HG02870 (cell line): Measurements from ENCODE around the gene CDK8.

Experiments used
- ATAC-seq: cut with Tn5 transposase; IDR thresholded peaks from one replicate; pipeline ENCODE4 v1.9.1; 2021; ENCODE audit warnings: mild to moderate bottlenecking, moderate library complexity; ENCODE audit not compliant: unreplicated experiment

CDK8 gene

GRCh38 chr13:26436914-26437313 is 183.0 kb downstream of the CDK8 start:
- ATAC-seq: no peak

GRCh38 chr13:26440111-26440510 is 186.2 kb downstream of the CDK8 start:
- ATAC-seq: no peak

GRCh38 chr13:26441476-26441875 is 187.5 kb downstream of the CDK8 start:
- ATAC-seq: no peak

GRCh38 chr13:26442541-26442940 is 188.6 kb downstream of the CDK8 start:
- ATAC-seq: no peak

- no peak for ATAC-seq
Measured at GRCh38 chr13:26445092-26445491, 191.2 kb downstream of the CDK8 start.

GRCh38 chr13:26446751-26447150 is 192.8 kb downstream of the CDK8 start:
- no peak for ATAC-seq

- no peak for ATAC-seq
Measured at GRCh38 chr13:26448032-26448431, 194.1 kb downstream of the CDK8 start.

GRCh38 chr13:26449063-26449848 is 195.3 kb downstream of the CDK8 start:
- no peak for ATAC-seq
